GM12874 (cell line): Measurements from ENCODE around the gene GDF7.

Source experiments
- TF ChIP-seq, protein P1 (sequence below): IDR thresholded peaks from 2 replicates; pipeline ENCODE4 v1.5.1; 2011; ENCODE audit warnings: low read depth, mild to moderate bottlenecking, control low read depth, low read length, moderate library complexity; ENCODE audit not compliant: insufficient read depth

The GDF7 gene

GRCh38 chr2:20665243-20666004, 1.5 kb upstream of the GDF7 start:
- TF ChIP-seq, protein P1, sequence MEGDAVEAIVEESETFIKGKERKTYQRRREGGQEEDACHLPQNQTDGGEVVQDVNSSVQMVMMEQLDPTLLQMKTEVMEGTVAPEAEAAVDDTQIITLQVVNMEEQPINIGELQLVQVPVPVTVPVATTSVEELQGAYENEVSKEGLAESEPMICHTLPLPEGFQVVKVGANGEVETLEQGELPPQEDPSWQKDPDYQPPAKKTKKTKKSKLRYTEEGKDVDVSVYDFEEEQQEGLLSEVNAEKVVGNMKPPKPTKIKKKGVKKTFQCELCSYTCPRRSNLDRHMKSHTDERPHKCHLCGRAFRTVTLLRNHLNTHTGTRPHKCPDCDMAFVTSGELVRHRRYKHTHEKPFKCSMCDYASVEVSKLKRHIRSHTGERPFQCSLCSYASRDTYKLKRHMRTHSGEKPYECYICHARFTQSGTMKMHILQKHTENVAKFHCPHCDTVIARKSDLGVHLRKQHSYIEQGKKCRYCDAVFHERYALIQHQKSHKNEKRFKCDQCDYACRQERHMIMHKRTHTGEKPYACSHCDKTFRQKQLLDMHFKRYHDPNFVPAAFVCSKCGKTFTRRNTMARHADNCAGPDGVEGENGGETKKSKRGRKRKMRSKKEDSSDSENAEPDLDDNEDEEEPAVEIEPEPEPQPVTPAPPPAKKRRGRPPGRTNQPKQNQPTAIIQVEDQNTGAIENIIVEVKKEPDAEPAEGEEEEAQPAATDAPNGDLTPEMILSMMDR = no peak

GRCh38 chr2:20666005-20666303, 990 bp upstream of the GDF7 start:
- TF ChIP-seq, protein P1 = no peak

GRCh38 chr2:20667151-20667530, 197 bp downstream of the GDF7 start:
- TF ChIP-seq, protein P1 = no peak

DNA sequence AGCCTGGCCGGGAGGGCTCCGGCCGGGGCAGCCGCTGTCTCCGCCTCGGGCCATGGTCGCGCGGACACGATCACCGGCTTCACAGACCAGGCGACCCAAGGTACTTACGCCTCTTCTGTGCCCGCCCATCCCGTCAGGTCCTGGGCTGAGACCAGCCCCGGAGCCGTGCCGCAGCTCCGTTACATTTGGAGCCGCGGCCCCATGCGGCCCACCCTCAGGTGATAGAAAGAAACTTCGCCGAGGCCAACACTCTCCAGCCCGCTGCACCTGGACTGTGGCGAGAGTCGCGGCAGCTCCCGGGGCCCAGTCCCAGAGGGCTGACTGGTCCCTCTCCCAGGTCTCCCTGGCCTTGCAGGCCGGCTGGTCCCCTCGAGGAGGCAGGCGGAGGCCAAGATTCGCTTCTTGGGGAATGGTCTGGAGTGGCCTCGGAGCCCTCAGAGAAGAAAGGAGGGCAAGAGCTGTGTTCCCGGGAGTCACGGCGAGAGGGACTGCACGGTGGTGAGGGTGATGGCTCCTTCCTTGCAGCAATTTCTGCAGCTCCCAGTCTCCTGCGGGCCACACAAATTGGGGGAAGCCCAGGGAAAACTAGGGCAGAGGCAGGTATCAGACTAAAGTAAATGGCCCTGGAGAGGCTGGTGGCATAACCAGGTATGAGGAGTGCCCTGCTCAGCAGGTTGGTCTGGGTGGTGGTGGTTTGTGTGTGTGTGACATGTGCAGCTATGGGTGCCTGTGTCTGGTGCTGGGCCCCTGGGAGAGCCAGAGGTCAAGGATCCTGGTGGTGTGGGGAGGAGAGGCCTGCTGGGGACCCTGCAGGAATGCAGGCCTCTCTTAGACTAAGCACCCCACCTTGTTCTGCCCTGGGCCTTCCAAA, 822 bp downstream of the GDF7 start:
- TF ChIP-seq, protein P1 = no peak

- TF ChIP-seq, protein P1 = no peak
Observed at GRCh38 chr2:20668451-20668850, 1.5 kb downstream of the GDF7 start.

GRCh38 chr2:20668871-20669475, 2.0 kb downstream of the GDF7 start:
- TF ChIP-seq, protein P1 = no peak

DNA sequence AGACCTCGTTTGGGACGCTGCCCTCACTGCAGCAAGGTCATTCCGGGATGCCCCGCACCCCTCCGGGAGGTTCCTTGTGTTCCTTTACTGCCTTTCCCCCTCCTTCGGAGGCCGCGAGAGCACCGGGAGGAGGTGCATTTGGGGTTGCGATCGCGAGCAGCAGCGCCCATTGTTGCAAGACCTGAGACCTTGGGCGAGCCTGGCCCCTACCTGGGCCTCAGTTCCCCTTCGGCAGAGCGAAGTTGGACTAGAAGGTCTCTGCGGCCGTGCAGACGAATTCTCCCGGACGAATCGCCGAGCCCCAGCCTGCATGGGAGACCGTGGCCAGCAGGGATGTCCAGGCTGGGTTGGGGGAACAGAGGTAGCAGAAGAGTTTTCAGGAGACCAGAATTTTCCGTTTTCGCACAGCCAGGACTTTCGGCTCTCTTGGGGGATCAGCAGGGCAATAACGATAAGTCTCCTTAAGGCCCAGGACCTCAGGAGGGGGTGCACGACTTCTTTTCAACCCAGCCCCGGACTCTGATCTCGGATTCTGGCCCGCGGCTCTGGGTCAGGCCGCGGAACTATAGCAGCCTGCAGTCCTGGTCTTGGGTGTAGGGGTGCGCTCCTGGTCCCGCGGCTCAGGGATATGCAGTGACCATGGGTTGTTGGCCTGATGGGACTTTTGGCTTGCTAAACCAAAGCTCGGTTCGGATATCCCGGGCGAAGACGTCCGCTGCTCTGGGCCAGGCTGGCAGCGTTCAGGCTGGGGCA, 2.8 kb downstream of the GDF7 start:
- TF ChIP-seq, protein P1 = no peak
